ENCODE measurements around the gene ZKSCAN3. TPM values are rescaled to one million over a fixed set of nuclear protein-coding genes. Genes with fewer than 3 reads are reported as not detected.

Gene ZKSCAN3
- total and polyA plus RNA-seq, 2 of the 8 experiments (the other 6 are each of a cell fraction or from before 2014, with no cell fraction given) = 2.7 to 9.8 TPM

- no peak for TF ChIP-seq E2F6 (IDR thresholded peaks at IDR 0.05)
- TF ChIP-seq BCL11A (IDR thresholded peaks at IDR 0.05; ENCODE audit: low read depth in 2 of 2, low read length in 2 of 2) = no peak
- no peak for TF ChIP-seq JUN (IDR thresholded peaks at IDR 0.05; ENCODE audit: low read depth, low read length)
- no peak for TF ChIP-seq NANOG (IDR thresholded peaks at IDR 0.05; ENCODE audit: insufficient read depth, low read depth, low read length, poor library complexity, severe bottlenecking)
- no peak for TF ChIP-seq TAF7 (optimal IDR thresholded peaks at IDR 0.05; ENCODE audit: borderline replicate concordance, low read depth, low read length)
- TF ChIP-seq BRCA1 (IDR thresholded peaks at IDR 0.05; ENCODE audit: low read depth, low read length) = no peak
- TF ChIP-seq CHD1 (IDR thresholded peaks at IDR 0.05; ENCODE audit: low read depth, low read length) = no peak
Measured at GRCh38 chr6:28353356-28353755, 3.6 kb downstream of the ZKSCAN3 start (continued).

Data from H1 (cell line).